ENCODE results near the gene RSL24D1.

RSL24D1 gene

DNA sequence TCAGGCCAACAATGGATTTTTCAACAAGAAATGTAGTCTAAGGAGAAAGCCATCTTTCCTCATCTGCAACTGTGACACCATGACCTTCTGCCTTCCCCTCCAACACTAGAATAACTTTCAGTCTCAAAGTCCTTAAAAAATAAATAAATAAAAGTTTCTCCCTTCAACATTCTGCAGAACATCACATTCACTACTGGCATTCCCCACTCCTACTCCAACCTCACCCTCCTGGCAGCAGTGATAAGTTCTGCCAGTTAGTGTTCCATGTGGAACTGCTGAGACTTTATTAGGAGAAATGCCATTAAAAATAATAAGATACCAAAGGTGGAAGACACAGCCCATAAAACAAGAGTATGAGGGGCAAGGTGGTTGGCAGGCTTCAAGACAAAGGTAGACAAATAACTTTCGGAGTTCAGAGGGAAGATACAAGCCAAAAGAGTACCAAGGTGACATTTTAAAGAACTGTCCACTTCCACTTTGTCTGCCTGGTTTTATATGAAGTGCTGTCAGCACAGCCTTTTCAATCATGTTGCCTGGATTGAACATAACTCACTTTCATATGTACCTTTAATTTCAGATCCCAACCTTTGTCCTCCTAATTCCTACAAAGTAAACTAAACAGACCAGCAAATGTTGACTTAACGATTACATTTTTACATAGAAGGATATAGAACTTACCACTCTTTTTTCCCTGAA, 37.5 kb upstream of the RSL24D1 start:
- Histone ChIP-seq H3K36me3 (peaks cover 39% of the 10 kb centered on the region), H3K27me3 (no peaks in the 10 kb centered on the region), H3K9me3 (no peaks in the 10 kb centered on the region), H3K4me1 (ENCODE audit: control insufficient read depth in 1 of 2, insufficient read depth in 1 of 2, low read depth in 1 of 2, low read length in 1 of 2) (peaks cover 37 to 74% of the 10 kb centered on the region in 2 experiments), H3K27ac (peak overlapping the region; percentile 63), H3K4me3 (ENCODE audit: low read depth in 1 of 2, low read length in 1 of 2) (no peak overlapping the region)
- TF ChIP-seq, protein P1, sequence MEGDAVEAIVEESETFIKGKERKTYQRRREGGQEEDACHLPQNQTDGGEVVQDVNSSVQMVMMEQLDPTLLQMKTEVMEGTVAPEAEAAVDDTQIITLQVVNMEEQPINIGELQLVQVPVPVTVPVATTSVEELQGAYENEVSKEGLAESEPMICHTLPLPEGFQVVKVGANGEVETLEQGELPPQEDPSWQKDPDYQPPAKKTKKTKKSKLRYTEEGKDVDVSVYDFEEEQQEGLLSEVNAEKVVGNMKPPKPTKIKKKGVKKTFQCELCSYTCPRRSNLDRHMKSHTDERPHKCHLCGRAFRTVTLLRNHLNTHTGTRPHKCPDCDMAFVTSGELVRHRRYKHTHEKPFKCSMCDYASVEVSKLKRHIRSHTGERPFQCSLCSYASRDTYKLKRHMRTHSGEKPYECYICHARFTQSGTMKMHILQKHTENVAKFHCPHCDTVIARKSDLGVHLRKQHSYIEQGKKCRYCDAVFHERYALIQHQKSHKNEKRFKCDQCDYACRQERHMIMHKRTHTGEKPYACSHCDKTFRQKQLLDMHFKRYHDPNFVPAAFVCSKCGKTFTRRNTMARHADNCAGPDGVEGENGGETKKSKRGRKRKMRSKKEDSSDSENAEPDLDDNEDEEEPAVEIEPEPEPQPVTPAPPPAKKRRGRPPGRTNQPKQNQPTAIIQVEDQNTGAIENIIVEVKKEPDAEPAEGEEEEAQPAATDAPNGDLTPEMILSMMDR (IDR thresholded peaks at IDR 0.05): no peak

DNA sequence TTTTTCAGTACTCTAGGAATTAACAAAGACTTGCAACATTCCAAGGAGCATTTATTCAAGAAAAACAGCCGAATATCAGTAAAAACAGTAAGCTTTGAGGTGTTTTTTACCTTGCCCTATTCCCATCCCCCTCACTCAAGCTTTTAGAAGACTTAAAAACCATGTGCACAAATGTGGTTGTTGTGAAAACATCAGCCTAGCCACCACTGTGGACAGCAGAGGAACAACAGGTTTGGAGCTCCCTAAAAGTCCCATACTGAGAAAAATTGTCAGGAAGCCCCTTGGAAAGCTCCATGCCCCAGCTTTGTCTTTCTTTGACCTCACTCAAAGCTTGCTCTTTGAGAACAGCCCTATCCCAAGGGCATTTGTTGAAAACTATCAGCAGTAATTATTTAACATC, 34.7 kb upstream of the RSL24D1 start:
- TF ChIP-seq, protein P1 (IDR thresholded peaks at IDR 0.05): no peak
- H3K4me1 ChIP-seq (ENCODE audit: control insufficient read depth in 1 of 2, insufficient read depth in 1 of 2, low read depth in 1 of 2, low read length in 1 of 2): peaks cover 39 to 67% of the 10 kb centered on the region in 2 experiments
- no peak overlapping the region for H3K4me3 ChIP-seq (ENCODE audit: low read depth in 1 of 2, low read length in 1 of 2)

DNA sequence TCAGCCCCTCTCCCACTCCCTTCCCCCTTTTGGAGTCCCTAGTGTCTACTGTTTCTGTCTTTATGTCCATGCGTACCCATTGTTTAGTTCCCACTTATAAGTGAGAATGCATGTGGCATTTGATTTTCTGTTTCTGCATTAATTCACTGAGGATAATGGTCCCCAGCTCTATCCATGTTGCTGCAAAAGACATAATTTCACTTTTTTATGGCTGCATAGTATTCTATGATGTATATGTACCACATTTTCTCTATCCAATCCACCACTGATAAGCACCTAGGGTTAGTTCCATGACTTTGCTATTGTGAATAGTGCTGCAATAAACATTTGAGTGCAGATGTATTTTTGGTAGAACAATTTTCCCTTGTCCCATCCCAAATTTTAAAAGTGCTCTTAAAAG, 34.2 kb upstream of the RSL24D1 start:
- Histone ChIP-seq H3K36me3 (peaks cover 57% of the 10 kb centered on the region), H3K4me3 (ENCODE audit: low read depth in 1 of 2, low read length in 1 of 2) (no peak overlapping the region), H3K27ac (peak overlapping the region; percentile 74), H3K9me3 (no peaks in the 10 kb centered on the region), H3K4me1 (ENCODE audit: control insufficient read depth in 1 of 2, insufficient read depth in 1 of 2, low read depth in 1 of 2, low read length in 1 of 2) (peaks cover 44 to 72% of the 10 kb centered on the region in 2 experiments), H3K27me3 (no peaks in the 10 kb centered on the region)
- TF ChIP-seq, protein P1 (IDR thresholded peaks at IDR 0.05): no peak

More for the DNA sequence above, 34.7 kb upstream of the RSL24D1 start:
- Histone ChIP-seq H3K9me3 (no peaks in the 10 kb centered on the region), H3K27ac (peak overlapping the region; percentile 74), H3K27me3 (no peaks in the 10 kb centered on the region), H3K36me3 (peaks cover 52% of the 10 kb centered on the region)

DNA sequence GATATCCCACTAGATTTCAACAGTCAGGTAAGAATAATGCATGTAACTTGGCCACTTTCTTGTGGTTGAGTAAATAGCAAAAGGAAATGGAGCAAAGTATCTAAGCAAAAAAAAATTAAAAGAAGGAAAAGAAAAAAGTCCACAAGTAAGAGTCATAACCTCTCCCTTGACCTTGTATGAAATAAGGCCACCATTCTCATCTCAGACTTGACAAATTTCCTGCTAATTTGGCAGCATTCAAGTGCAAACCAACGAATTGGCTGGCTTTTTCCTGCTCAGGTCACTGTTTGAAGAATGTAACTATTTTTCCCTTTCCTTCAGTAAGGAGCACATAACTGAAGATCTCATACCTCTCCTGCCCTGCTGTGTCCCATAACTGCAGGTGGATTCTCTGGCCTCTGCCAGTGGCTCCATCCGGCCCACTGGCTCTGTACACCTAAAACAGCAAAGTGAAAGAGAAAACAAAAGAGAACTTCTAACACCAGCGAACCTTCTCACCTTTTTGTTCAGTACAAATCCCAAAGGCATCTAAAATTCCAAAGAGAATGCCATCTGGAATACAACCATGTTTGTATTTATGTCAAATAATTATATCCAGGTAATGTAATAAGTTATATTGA, 33.4 kb upstream of the RSL24D1 start:
- H3K27me3 ChIP-seq: no peaks in the 10 kb centered on the region
- TF ChIP-seq, protein P1 (IDR thresholded peaks at IDR 0.05): no peak
- H3K4me3 ChIP-seq (ENCODE audit: low read depth in 1 of 2, low read length in 1 of 2): no peak overlapping the region
- peaks cover 52 to 74% of the 10 kb centered on the region in 2 experiments for H3K4me1 ChIP-seq (ENCODE audit: control insufficient read depth in 1 of 2, insufficient read depth in 1 of 2, low read depth in 1 of 2, low read length in 1 of 2)
- peaks cover 57% of the 10 kb centered on the region for H3K36me3 ChIP-seq
- no peaks in the 10 kb centered on the region for H3K9me3 ChIP-seq
- H3K27ac ChIP-seq: peak overlapping the region; percentile 74

DNA sequence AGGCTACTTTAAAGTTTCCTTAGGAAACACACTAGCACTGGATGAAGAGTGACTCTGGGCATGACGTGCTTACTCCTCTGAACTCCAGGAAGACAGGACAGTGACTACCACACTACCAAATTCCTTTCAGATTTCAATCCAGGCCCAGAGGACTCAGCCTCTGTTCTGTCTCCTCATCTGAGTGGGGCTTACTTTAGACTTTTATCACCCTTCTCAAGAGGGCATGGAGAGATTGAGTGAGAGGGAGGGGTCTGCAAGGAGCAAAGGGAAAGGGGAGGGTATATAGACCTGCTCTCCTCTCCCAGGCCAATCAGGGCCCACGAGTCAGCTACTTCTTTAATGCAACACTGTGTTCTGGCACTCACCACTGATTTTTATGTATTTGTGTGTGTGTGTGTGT, 29.4 kb upstream of the RSL24D1 start:
- Histone ChIP-seq H3K27ac (peak overlapping the region; percentile 94), H3K36me3 (peaks cover 41% of the 10 kb centered on the region), H3K4me3 (ENCODE audit: low read depth in 1 of 2, low read length in 1 of 2) (no peak overlapping the region), H3K9me3 (no peaks in the 10 kb centered on the region), H3K4me1 (ENCODE audit: control insufficient read depth in 1 of 2, insufficient read depth in 1 of 2, low read depth in 1 of 2, low read length in 1 of 2) (peaks cover 83 to 90% of the 10 kb centered on the region in 2 experiments), H3K27me3 (no peaks in the 10 kb centered on the region)
- TF ChIP-seq, protein P1 (IDR thresholded peaks at IDR 0.05): no peak

Data from neutrophil (primary cell).